SK-N-SH (cell line): ENCODE data around the gene PTGIR.

Experiments
- EP300 ChIP-seq, 2 experiments: IDR thresholded peaks; 2 replicates each; pipeline versions ENCODE4 v1.4.0 to v1.6.1; 2012; ENCODE audit warnings: borderline replicate concordance in 1 of 2, low read depth in 1 of 2, low read length in 1 of 2
- EZH2phosphoT487 ChIP-seq: fragments of 200-600 bp; sonication (generic); IDR thresholded peaks from 2 replicates; pipeline ENCODE4 v1.6.1; 2017; ENCODE audit warnings: low read depth, mixed run types, mild to moderate bottlenecking, antibody characterized with exemption, moderate library complexity, borderline replicate concordance
- JUND ChIP-seq: IDR thresholded peaks from 2 replicates; pipeline ENCODE4 v1.4.0; 2012
- POLR2AphosphoS5 ChIP-seq: IDR thresholded peaks from 2 replicates; pipeline ENCODE4 v1.6.1; 2012; ENCODE audit warnings: low read depth, low read length
- RAD21 ChIP-seq: IDR thresholded peaks from 2 replicates; pipeline ENCODE4 v1.6.1; 2012; ENCODE audit warnings: mild to moderate bottlenecking, low read length
- SMC3 ChIP-seq: IDR thresholded peaks from 2 replicates; pipeline ENCODE4 v1.6.1; 2012; ENCODE audit warnings: low read depth, low read length, improper control_type of control experiment
- TAF1 ChIP-seq: IDR thresholded peaks from 2 replicates; pipeline ENCODE4 v1.6.1; 2012; ENCODE audit warnings: low read depth, mild to moderate bottlenecking, low read length, moderate library complexity, borderline replicate concordance
- TCF12 ChIP-seq: IDR thresholded peaks from 2 replicates; pipeline ENCODE4 v1.4.0; 2012
- YY1 ChIP-seq: IDR thresholded peaks from 2 replicates; pipeline ENCODE4 v1.4.0; 2012; ENCODE audit warnings: low read depth, mild to moderate bottlenecking
- TF ChIP-seq, protein P1 (sequence below): fragments of 200-600 bp; sonication (generic); IDR thresholded peaks from 2 replicates; pipeline ENCODE4 v1.6.1; 2017; ENCODE audit warnings: antibody characterized with exemption, mild to moderate bottlenecking, moderate library complexity
- TF ChIP-seq, protein P2 (sequence below): IDR thresholded peaks from 2 replicates; pipeline ENCODE4 v1.4.0; 2012; ENCODE audit warnings: low read depth, borderline replicate concordance
- TF ChIP-seq, protein P3 (sequence below): fragments of 150-350 bp; IDR thresholded peaks from 2 replicates; pipeline ENCODE4 v1.6.1; 2017; ENCODE audit warnings: antibody characterized with exemption, low read length, low read depth, borderline replicate concordance
- TF ChIP-seq, protein P4 (sequence below): IDR thresholded peaks from 2 replicates; pipeline ENCODE4 v1.4.0; 2012; ENCODE audit warnings: low read depth
- TF ChIP-seq, protein P5 (sequence below): IDR thresholded peaks from 2 replicates; pipeline ENCODE4 v1.6.1; 2012; ENCODE audit warnings: mild to moderate bottlenecking, low read depth, low read length, moderate library complexity

DNA sequence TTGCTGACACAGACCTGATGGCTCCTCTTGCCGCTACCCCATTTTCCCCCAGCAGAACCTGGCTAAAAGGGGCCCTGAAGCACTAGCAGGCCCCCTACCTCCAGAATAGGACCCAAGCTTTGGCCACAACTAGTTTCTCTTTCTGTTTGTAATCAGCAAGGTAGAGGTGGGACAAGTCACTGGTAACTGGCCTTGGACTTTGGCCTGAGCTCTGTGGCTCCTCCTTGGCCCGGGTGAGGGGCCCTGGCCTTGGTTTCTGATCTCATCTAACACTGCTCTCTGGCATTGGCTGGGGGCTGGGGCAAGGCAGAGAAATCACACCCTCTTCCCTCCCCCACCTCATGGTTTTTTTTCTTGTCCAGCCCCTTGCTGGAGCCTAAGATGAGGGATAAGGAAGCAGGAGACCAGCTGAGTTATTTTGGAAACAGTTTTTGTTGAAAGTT is 21.7 kb downstream of the PTGIR start:
- TF ChIP-seq, protein P1, sequence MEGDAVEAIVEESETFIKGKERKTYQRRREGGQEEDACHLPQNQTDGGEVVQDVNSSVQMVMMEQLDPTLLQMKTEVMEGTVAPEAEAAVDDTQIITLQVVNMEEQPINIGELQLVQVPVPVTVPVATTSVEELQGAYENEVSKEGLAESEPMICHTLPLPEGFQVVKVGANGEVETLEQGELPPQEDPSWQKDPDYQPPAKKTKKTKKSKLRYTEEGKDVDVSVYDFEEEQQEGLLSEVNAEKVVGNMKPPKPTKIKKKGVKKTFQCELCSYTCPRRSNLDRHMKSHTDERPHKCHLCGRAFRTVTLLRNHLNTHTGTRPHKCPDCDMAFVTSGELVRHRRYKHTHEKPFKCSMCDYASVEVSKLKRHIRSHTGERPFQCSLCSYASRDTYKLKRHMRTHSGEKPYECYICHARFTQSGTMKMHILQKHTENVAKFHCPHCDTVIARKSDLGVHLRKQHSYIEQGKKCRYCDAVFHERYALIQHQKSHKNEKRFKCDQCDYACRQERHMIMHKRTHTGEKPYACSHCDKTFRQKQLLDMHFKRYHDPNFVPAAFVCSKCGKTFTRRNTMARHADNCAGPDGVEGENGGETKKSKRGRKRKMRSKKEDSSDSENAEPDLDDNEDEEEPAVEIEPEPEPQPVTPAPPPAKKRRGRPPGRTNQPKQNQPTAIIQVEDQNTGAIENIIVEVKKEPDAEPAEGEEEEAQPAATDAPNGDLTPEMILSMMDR, result no peak
- no peak for TF ChIP-seq RAD21
- TF ChIP-seq TAF1, result no peak
- no peak for TF ChIP-seq TCF12
- TF ChIP-seq, protein P2, sequence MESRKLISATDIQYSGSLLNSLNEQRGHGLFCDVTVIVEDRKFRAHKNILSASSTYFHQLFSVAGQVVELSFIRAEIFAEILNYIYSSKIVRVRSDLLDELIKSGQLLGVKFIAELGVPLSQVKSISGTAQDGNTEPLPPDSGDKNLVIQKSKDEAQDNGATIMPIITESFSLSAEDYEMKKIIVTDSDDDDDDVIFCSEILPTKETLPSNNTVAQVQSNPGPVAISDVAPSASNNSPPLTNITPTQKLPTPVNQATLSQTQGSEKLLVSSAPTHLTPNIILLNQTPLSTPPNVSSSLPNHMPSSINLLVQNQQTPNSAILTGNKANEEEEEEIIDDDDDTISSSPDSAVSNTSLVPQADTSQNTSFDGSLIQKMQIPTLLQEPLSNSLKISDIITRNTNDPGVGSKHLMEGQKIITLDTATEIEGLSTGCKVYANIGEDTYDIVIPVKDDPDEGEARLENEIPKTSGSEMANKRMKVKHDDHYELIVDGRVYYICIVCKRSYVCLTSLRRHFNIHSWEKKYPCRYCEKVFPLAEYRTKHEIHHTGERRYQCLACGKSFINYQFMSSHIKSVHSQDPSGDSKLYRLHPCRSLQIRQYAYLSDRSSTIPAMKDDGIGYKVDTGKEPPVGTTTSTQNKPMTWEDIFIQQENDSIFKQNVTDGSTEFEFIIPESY, result no peak
- TF ChIP-seq SMC3, result no peak
- TF ChIP-seq, protein P3, sequence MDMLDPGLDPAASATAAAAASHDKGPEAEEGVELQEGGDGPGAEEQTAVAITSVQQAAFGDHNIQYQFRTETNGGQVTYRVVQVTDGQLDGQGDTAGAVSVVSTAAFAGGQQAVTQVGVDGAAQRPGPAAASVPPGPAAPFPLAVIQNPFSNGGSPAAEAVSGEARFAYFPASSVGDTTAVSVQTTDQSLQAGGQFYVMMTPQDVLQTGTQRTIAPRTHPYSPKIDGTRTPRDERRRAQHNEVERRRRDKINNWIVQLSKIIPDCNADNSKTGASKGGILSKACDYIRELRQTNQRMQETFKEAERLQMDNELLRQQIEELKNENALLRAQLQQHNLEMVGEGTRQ, result no peak
- no peak for TF ChIP-seq EP300 (IDR thresholded peaks at IDR 0.05; ENCODE audit: borderline replicate concordance in 1 of 2, low read depth in 1 of 2, low read length in 1 of 2)
- no peak for TF ChIP-seq EZH2phosphoT487
- no peak for TF ChIP-seq JUND
- TF ChIP-seq POLR2AphosphoS5, result no peak
- TF ChIP-seq, protein P4, sequence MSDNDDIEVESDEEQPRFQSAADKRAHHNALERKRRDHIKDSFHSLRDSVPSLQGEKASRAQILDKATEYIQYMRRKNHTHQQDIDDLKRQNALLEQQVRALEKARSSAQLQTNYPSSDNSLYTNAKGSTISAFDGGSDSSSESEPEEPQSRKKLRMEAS, result no peak
- TF ChIP-seq, protein P5, sequence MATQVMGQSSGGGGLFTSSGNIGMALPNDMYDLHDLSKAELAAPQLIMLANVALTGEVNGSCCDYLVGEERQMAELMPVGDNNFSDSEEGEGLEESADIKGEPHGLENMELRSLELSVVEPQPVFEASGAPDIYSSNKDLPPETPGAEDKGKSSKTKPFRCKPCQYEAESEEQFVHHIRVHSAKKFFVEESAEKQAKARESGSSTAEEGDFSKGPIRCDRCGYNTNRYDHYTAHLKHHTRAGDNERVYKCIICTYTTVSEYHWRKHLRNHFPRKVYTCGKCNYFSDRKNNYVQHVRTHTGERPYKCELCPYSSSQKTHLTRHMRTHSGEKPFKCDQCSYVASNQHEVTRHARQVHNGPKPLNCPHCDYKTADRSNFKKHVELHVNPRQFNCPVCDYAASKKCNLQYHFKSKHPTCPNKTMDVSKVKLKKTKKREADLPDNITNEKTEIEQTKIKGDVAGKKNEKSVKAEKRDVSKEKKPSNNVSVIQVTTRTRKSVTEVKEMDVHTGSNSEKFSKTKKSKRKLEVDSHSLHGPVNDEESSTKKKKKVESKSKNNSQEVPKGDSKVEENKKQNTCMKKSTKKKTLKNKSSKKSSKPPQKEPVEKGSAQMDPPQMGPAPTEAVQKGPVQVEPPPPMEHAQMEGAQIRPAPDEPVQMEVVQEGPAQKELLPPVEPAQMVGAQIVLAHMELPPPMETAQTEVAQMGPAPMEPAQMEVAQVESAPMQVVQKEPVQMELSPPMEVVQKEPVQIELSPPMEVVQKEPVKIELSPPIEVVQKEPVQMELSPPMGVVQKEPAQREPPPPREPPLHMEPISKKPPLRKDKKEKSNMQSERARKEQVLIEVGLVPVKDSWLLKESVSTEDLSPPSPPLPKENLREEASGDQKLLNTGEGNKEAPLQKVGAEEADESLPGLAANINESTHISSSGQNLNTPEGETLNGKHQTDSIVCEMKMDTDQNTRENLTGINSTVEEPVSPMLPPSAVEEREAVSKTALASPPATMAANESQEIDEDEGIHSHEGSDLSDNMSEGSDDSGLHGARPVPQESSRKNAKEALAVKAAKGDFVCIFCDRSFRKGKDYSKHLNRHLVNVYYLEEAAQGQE, result no peak
- TF ChIP-seq YY1, result no peak
